ENCODE data around the gene CANT1.

- TF ChIP-seq POLR2A (IDR thresholded peaks at IDR 0.05) (no peak), CTCF (IDR thresholded peaks at IDR 0.05) (no peak)
Measured at GRCh38 chr17:79049821-79050220, 40.3 kb upstream of the CANT1 start.
